Amniotic epithelial cell (primary cell): ENCODE results near the gene PDE6B.

ENCODE experiments used
- DNase-seq: peaks from one replicate; pipeline ENCODE4 v3.0.0-alpha.2; 2010; ENCODE audit warnings: low read depth

The PDE6B gene

DNA sequence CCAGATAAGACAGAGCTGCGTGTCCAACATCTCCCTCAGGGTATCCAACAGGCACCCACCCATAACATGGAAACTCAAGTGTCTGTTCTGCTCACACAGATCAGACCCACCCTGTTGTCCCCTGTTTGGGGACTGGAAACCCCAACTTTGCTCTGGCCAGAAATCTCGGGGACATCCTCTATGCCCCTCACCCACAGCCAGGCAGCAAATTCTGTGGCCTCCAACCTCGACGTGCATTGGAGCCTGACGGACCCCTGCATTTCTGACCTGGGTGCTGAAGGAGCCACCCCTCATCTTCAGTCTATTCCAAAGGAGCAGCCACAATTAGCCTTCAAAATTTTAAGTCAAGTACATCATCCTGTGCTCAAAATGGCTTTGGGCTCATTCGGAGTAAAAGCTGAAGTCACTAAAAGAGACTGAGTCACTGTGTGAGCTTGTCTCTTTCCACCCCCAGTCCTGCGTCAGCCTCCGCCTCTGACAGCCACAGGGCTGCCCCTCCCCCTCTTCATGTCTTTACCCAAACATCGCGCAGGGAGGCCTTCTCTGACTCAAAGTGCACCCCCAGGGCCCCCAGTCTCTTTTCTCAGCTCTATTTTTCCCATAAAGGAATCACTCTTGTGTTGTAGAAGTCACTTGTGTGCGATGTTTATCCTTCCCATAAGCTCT is 24.4 kb upstream of the PDE6B start:
- DNase-seq, result no peak

DNA sequence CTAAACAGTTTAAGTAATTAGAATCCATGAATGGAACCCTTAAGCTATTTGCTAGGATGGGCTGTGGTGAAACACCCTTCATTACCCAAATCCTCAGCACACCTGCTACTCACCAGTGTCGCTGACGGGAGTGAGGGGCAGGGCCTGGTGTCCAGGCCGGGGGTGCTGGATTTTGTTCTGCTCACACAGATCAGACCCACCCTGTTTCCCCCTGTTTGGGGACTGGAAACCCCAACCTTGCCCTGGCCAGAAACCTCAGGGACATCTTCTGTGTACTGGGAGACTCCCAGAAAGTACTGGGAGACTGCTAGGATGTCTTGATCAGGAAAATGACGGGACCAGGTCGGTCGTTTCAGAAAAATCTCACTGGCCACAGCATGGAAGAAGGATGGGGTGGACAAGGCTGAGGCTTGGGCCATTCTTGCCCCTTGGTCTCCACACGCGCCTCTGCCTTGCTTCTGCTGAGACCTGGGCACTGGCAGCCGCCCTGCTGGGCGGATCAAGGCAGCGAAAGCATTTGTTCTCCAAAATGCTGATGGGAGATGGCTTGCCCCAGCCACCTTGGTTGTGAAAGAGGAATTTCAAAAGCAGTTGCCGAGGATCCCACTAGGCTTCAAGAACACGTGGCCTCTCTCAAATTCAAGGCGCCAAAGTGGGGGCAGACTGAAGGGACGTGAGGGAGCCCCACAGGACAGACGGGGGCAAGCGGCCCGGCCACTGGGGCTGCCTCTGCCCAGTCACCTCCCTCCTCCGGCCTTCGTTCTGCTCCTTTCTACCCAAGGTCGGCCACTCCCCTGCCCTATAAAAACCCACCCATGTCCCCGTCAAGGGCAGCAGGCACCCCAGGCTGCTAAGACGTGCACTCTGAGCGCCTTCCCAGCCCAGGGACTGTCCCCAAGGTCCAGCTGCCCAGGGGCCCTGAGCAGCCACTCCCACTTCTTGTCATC is 23.5 kb upstream of the PDE6B start:
- DNase-seq, result no peak

DNA sequence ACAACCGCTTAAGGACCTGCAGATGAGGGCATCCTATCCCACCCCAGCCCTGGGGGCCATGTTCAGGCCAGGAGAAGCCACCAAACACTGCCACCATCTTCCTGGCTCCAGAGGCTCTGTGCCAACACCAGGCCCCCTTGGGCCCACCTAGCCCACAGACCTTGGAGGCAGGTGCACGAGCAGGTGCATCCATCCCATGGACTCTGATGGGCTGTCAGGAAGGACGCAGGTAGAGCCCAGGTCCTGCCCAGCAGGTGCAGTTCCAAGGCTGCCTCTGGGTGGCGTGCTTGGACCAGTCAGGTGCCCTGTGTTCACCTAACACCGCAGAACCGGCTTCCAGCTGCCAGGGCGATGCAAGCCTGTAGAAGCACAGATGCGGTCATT is 22.8 kb upstream of the PDE6B start:
- DNase-seq, result no peak

DNA sequence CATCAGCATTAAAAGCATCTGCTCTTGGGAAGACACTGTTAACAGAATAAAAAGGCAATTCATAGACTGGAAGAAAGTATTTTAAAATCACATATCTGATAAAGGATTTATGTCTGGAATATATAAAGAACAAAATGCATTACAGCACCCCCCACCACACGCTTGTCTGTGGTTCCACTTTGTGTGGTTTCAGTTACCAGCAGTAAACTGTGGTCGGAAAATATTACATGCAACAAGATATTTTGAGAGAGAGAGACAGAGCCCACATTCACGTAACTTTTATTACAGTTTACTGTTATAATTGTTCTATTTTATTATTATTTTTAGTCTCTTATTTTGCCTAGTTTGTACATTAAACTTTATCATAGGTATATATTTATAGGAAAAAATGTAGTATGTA is 21.2 kb upstream of the PDE6B start:
- DNase-seq, result no peak

DNA sequence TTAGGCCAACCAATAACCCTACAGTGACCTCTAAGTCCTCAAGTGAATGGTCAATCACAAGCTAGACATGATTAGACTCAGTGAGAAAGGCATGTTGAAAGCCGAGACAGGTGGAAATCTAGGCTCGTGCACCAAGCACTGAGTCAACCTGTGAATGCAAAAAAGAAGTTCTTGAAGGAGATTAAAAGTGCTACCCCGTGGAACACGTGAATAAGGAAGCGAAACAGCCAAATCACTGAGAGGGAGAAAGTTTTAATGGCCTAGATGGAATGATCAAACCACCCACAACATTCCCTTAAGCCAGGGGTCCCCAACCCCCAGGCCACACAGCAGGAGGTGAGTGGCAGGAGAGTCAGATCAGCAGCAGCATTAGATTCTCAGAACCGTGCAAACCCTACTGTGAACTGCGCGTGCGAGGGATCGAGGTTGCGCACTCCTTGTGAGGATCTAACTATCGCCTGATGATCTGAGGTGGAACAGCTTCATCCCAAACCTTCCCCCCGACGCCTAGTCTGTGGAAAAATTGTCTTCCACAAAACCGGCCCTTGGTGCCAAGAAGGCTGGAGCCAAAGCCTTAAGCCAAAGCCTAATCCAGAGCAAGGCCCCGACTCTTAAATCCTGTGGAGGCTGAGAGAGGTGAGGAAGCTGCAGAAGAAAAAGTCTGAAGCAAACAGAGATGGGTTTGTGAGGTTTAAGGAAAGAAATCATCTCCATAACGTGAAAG is 19.5 kb upstream of the PDE6B start:
- no peak for DNase-seq

DNA sequence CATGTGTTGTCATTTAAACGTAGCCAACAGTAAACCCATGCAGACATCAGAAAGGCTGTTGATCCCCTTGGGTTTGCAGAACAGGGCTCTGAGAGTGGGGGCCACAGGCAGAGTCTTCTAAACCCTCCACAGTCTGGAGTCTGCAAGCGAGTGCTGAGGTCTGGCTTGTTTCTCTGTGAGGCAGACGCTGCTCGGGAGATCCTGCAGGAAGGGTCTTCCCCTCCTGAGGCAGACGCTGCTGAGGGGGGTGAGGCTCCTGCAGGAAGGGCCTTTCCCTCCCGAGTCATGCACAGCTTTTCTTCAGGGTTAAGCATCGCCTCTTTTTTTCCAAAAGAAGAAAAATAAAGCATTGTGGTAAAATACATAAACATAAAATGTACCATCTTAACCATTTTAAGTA is 17.1 kb upstream of the PDE6B start:
- DNase-seq, result no peak

DNA sequence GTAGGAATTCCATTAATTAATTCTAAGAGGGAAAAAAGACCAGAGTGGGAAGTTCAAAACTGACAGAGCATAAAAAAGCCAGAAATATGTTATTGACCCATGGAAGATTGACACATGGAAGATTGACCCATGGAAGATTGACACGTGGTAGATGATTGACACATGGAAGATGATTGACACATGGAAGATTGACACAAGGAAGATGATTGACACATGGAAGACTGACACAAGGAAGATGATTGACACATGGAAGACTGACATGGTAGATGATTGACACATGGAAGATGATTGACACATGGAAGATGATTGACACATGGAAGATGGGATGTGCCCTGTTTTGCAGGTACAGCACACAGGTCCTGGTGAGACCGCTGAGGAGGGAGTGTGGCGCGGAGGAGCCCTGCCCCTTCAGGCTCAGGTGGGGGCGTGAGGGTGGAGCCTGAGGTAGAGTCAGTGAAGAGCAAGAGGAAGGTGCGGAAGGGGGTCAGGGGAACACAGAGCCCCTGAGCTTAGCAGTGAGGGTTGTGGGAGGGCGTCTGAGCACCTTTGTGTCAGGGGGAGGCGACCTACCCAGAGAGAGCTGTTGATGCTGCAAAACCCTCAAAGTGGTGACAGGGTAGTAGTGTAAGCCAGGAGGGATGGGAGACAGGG is 15.8 kb upstream of the PDE6B start:
- no peak for DNase-seq

DNA sequence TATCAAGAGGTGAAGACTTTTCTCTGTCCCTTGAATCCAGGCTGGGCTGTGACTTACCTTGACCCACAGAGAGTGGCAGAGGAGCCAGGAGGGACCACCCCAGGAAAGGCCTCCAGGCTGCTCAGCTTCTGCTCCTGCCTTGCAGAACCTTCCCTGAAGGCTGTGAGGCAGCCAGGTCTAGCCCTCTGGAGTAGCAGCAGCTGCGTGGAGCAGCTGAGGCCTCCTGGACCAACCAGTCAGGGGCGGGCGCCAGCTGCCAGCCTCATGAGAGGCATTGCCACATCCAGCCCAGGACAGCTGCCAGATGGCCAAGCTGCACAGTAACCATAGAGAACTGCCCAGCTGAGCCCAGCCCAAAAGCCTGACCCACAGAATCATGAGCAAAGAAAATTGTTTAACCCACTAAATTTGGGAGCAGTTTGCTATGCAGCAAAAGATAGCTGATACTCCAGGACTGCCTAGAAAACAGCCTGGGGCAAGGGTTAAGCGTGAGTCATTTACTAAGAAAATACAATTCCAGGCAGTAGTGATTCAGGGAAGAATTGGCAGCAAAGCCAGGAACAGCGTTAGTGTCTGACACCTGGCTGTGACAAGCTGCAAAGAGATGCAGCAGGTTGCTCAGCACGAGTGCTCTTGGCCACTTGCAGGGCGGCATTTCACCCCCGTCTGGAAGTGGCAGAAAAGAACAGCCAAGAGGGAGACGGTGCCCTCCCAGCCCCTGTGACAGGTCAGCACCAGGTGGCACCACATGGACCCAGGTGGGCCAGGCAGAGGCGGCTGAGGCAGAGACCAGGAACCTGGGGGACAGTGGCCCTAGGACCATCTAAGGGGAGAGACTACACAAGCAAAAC is 14.7 kb upstream of the PDE6B start:
- DNase-seq, result no peak

DNA sequence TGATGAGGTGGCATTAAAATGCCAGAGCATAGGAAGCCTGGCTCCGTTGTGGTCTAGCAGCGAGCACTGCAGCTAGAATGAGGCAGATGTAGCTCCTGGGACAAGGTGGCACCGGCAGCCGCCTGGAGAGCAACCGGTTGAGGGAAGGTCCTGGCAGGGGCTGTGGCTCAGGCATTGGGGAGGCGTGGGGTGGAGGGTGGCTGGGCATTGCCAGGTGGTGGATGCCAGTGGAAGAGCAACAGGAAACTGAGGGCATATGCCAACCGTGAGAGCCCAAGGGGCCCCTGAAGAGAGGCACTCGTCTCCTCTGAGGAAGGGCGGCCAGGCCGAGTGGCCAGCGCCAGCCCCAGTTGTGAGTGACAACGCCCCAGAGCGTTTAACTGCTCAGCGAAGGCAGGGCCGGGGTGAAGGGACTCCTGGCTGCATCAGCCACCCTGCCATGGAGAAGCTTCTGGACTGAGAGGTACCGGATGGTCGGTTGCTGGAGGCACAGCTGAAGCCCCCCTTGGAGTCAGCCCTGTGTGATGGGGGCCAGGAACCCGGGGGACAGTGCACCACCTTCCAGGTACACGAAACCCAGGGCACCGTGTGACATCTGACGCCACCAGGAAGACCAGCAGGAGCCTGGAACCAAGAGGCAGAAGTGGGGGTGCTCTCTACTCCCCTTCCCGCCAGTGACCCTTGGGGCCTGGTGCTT is 13.2 kb upstream of the PDE6B start:
- no peak for DNase-seq

DNA sequence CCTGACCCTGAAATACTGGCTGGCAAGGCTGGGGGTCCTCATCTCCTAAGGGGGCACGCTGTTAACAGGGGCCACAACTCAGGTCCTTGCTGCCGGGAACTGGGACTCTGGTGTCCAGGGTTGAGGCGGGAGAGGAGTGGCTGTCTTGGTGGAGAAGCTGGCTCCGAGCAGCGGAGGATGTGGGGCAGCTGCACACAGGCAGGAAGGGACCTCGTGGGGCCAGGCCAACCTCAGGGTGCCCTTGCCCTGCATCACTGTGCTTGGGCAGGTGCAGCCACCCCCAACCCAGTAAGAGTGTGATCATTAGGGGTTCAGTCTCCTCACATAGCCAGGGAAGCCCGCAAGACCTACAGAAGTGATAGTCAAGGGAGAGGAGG is 12.6 kb upstream of the PDE6B start:
- DNase-seq, result no peak

DNA sequence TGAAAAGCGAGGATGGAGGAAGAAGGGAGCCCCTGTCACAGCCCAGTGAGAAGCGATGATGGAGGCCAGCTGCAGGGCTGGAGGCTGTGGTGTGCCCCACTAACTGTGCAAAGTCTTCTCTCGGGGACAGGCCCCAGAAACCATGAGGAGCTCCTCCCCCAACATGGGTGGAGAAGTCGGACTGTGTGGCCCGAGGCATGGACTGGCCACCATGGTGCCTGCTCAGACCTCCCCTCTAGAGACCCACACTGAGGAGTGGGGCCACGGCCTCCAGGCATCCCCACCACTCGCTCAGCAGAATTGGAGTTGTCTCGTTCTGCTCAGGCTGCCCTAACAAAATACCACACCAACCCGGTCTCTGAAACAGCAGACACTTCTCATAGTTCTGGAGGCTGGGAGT is 12.2 kb upstream of the PDE6B start:
- DNase-seq, result no peak

DNA sequence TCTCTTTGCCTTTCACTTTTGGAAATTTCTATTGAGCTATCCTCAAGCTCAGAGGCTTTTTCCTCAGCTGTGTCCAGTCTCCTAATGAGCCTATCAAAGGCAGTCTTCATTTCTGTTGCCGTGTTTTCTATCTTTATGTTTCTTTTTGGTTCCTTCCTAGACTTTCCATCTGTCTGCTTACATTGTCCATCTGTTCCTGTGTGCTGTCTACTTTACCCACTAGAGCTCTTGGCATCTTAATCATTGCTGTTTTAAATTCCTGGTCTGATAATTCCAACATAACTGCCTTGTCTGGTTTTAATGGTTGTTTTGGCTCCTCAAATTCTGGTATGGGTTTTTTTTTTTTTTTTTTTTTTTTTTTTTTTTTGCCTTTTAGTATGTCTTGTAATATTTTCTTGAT is 9.3 kb upstream of the PDE6B start:
- DNase-seq, result no peak

DNA sequence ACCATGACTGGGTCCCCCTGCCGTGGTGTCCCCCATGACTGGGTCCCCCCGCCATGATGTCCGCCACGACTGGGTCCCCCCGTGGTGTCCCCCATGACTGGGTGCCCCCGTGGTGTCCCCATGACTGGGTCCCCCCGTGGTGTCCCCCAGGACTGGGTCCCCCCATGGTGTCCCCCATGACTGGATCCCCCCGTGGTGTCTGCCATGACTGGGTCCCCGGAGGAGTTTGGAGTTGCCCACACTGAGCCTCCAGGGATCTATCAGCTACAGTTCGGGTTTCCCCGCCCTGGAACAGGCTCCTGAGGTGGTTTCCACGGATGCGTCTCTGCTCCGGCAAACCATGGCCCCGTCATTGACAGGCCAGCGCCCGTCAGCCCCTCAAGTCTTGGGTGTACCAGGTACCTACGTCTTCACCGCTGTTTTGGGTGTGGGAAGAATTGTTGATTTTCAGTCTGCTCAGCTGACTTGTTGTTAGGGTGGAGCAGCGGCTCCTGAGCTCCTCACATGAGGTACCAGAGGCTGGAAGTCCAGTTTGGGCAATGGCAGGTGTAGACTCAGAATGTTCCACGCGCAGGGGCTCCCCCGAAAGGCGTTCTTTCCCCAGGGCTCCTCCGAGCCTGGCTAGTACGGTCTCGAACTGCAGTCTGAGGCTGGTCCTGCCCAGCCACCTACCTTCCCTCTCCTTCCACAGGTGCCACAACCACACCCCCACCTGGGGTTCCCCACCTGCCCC is 8.3 kb upstream of the PDE6B start:
- DNase-seq, result no peak

DNA sequence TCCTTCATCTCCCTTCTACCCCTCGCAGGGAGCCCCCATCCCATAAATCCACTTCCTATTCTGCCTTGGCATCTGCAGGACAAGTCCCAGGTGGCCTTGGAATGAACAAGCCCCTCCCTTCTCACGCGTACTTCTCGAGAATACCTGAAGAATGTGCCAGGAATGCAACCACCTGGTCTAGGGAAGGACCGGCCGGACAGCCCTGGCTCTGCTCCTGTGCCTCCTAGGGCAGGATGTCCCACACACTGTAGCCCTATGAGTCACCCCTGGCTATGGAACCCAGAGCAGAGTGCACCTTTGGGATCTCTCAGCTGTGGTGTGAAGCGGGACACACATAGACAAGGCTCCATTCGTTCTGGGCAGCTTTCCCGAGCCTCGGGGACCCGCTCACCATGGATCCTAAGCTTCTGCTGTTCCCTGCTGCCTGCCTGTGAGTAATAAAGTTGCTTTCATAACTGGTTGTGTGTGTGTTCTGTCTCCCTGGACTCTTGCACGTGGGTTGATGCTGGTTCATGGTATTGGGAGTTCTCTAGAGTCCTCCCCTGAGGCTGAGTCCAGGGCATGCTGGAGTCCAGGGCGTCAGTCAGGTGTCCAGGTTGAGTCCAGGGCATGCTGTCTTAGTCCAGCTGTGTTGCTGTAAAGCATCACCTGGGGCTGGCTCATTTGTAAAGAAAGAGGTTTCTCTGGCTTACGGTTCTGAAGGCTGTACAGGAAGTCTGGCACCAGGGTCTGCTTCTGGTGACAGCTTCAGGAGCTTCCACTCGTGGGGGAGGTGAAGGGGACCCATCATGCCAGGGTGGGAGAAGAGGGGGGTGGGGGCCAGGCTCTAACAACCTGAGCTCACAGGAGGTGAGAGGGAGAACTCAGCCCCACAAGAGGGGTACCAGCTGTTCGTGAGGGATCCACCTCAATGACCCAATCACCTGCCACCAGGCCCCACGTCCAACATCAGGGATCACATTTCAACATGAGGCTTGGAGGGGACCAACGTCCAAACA is 7.4 kb upstream of the PDE6B start:
- no peak for DNase-seq

DNA sequence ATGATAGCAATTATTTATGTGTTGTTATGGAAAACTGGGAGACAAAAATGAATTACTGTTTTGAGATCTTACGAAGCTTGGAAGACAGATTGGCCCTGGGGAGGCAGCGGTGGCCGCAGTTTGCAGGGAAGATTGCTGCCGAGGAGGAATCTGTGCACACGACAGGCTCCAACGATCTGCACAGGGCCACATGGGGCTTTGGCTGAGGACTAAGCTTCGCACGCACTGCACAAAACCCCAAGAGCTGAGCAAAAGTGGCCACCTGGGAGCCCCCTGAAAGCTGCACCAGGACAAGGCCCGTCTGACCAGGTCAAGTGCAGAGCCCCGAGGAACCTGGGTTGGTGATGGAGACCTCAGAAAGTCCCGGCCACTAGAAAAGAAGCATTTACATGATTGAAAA is 5.2 kb upstream of the PDE6B start:
- no peak for DNase-seq

DNA sequence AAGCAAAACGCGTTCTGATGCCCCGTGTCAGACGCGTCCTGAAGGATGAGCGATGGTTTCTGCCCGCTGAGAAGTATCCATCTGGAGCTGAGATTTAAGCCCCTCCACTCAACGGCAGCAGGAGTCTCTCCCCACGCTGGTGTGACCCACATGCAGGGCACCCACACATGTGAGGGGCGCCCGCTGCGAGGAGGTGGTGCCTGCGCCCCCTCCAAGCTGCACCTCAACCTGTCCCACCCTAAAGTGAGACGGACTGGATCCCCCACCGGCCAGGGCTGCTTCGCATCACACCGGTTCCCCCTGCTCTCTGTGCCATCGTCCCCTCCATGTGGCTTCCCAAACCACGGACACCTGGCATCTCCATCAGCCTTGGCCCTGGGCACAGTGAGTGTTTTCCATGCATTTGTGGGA is 4.5 kb upstream of the PDE6B start:
- no peak for DNase-seq

DNA sequence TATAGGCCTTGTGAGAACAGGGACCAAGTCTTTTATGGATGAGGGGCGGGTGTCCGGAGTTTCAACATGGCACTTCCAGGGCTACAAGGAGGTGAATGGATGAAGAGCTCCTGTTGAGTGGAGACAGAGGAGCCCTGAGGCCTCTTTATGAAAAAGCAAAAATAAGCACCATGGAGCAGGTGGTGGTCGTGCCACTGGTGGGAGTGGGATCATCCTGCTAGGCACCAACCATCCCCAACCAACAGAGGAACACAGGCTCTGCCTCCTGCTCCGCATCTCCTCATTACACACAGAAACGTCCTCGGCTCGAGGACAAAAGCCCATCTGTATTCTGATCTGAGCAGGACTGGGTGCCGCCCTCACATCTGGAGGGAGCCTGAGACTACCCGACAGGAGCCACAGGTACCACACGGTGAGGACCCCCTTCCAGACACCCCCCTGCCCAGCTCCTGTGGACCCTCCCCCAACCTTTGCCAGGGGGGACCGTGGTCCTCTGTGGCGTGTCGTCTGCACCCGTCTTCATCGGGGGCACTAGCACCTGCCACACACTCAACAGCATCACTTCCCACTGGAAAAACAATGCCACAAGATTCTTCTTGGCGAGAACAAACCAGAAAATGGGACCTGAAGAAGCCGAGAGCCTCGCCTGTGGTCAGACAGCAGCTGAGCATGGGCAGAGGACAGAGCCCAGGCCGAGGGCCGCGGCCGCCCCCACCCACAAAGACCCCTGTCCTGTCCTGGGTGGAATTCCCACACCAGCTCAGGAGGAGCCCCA is 3.9 kb upstream of the PDE6B start:
- no peak for DNase-seq
